GM19438 (cell line): ENCODE results near the gene LRP1.

ENCODE experiments used
- ATAC-seq: cut with Tn5 transposase; IDR thresholded peaks from one replicate; pipeline ENCODE4 v1.9.1; 2021; ENCODE audit warnings: low read depth; ENCODE audit not compliant: unreplicated experiment

LRP1 gene

DNA sequence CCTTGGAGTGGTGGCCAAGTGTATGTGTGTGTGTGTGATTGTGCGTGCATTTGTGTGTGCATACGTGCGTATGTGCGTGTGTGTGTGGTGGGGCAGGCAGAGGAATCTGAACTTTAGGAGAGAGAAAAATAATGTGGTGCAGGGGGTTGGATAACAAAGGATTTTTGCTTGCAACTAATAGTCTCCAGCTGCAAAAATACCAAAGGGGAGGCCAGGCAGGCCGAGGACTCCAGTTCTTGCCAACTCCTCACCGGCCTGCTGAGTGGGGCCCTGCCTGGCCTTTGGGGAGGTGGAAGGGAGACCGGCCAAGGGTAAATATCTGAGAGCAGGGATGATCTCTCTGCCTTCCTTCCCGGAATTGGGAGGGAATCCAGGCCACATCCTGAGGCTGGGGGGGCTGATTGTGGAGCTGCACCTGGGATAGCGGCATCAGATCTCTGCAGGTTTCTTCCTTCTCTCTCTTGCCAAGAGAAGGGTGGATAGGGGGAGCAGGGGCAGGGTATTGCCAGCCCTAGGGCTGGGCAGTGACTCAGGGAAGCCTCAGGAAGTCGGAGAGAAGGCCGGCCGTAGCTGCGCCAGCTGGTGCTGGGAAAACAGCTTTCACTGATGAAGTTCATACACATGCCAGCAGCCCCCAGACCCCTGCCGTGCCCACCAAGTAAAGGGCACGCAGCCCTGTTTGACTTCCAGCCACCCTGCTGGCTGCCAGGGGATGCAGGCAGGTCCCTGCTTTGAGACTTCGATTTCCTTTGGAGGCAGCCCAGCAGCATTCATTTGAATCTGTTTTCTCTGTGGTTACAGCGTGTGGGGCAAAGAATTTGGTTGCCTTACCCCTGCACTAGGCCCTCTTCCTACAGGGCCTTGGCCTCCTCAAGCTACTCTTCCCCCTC, 23.7 kb downstream of the LRP1 start:
- ATAC-seq = no peak

DNA sequence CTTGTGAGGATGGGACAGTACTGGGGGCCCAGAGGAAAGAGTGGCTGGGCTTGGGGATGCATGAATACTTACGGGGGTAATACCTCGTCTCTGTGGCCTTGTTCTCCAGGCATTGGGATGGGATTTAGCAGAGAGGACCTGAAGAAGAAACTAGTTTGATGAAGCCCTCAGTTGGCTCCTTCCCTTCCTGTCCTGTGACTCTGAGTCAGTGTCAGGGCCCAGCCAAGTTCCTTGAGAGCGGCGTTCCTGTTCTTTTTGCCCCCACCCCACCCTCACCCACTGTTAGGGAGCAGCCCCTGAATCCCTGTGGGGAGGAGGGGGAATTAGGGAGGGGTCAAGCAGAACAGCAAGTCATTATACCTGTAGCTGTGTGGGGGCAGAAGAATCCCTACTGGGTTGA, 24.4 kb downstream of the LRP1 start:
- ATAC-seq = no peak

DNA sequence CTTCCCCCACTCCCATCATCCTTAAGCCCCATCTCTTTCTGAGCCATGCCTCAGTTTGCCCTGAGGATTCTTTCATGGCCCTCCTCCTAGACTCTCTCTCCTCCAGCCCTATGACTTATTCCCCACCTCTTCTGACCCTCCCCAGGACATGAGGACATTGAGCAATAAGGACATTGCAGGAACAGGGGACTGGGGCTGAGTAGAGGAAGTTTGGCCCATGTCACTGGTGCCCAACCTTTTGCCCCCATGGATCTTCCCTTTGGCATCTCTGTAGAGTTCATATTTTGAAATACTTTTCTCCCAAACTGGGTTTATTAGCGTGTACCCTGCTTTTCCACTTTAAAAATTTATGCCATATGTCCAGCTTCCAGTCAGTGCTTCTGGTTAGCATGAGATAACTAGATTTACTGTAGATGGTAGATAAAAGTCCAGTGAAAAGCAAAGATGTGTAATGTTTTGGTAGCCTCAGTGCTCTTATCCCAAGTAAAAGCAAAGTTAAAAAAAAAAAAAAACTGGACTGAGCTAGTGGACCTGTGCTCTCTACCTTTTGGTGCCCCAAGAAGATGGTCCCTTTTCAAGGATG, 25.2 kb downstream of the LRP1 start:
- no peak for ATAC-seq

DNA sequence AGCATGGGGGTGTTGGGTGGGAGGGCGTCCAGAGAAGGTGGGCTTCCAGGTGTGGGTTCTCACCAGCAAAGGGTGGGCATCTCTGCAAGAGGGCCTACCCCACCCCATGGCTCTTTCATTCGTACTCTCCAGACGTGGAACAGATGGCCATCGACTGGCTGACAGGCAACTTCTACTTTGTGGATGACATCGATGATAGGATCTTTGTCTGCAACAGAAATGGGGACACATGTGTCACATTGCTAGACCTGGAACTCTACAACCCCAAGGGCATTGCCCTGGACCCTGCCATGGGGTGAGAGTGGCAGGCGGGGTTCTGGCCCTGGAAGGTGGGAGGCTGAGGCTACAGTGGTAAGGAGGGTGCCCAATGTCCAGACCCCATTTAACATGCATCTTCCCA, 25.8 kb downstream of the LRP1 start:
- ATAC-seq = no peak

DNA sequence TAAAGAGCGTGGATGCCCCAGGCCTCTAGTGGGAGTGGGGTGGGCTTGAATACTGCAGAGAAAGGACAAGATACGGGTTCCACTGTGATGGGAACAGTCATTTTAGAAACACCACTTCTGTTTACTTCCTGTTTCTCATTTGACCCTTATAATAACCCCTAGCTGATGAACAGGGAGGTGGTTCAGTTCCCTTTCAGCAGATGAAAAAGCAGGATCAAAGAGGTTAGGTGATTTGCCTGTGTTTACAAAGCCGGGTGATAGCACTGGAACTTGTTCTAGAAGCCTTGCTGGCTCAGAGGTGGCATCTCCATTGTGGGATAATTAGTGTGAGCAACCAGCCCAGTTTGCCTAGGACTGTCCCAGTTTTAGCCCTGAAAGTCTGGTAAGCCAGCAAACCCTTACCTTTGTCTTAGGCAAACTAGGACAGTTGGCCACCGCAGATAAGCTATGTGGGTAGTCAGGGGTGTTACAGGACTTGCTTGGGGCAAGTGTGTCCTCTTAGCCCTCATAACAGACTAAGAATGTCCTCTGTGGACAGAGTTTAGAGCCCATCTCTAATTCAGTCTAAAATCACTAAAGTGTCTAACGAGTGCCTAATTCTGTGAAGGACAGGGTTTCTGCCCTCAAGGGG, 26.6 kb downstream of the LRP1 start:
- ATAC-seq = no peak

DNA sequence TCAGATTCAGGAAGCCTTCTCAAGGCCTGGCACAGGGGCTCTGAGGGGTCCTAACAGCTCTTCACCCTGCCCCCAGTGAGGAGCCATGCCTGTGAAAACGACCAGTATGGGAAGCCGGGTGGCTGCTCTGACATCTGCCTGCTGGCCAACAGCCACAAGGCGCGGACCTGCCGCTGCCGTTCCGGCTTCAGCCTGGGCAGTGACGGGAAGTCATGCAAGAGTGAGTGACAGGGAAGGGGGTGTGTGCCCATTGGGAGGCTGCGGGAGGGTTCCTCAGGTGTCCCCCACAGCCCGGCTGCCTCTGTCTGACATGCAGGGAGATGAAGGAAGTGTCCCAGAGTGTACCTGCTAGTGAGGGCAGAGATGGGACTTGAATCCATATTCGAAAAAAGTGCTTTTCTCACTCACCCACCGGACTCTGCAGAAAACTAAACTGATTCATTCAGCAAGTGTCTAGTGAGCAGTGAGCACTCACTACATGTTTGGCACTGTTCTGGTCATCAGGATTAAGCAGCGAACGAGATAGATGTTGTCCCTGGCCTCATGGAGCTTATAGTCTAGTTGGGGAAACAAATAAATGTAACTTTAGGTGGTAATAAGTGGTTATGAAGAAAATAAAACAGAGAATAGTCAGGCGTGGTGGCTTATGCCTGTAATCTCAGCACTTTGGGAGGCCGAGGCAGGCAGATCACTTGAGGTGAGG, 28.6 kb downstream of the LRP1 start:
- ATAC-seq = no peak

DNA sequence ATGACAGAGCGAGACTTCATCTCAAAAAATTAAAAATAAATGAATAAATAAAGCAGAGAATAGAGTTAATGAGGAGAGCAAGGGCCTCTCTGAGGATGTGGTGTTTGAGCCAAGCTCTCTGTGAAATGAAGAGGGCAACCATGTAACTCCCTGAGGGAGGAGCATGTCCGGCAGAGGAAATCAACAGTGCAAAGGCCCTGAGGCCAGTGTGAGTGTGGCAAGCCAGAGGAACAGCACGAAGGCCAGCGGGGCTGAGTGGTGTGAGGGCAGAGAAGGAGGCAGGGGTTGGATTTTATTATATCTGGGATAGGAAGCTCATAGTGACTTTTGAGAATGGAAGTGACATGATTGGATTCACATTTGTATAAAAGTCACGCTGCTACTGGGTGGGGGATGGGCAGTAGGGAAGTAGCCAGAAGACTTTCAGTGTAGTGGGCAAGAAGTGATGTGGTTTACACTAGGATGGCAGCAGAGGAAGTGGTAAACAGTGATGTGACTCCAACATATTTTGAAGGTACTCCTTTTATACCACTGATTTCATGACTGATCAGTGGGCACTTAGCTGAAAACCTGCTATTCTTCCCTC, 29.4 kb downstream of the LRP1 start:
- ATAC-seq = no peak

DNA sequence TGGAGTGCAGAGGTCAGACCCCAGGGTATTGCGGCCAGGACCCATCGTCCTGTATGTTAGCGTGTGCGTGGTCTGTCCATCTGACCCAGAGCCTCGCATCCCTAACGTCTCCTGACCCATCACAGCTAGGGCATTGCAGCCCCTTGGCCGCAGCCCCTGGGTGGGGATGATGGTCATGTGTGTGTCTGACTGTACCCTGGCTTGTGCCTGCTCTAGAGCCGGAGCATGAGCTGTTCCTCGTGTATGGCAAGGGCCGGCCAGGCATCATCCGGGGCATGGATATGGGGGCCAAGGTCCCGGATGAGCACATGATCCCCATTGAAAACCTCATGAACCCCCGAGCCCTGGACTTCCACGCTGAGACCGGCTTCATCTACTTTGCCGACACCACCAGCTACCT, 29.9 kb downstream of the LRP1 start:
- no peak for ATAC-seq

DNA sequence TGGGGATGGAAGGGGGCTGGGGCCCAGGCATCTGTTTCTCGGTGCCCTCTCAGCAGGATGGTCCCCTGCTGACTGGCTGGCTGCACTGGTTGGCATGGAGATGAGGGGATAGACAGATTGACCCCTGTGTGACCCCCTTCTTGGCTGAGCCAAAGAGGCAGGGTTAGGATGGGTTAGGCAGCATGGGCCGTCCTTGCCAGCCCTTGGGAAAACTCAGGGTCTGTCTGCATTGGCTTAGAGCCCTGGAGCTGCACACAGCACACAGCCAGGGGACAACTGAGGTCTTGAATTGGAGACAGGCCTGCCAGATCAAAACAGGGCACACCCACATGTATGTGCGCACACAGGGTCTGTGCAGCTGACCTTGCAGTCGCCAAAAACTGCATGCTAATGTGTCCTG, 30.4 kb downstream of the LRP1 start:
- no peak for ATAC-seq

DNA sequence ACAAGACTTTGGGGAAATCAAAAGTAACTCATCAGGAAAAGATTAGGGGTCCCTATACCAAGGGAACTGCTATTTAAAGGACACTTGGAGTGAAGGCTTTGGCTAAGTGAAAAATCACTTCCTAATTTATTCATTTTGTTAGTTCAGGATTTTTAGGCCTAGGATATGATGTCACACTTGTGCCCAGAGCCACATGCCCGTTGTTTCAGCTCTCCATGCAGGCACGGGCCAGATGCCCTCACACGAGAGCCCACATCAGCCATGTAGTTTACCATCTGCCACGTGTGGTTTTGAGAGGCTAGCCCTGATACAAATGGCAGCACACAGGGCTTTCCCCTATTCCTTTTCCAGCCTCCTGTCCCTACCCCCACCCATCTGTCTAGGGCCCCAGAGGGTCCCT, 31.0 kb downstream of the LRP1 start:
- no peak for ATAC-seq

DNA sequence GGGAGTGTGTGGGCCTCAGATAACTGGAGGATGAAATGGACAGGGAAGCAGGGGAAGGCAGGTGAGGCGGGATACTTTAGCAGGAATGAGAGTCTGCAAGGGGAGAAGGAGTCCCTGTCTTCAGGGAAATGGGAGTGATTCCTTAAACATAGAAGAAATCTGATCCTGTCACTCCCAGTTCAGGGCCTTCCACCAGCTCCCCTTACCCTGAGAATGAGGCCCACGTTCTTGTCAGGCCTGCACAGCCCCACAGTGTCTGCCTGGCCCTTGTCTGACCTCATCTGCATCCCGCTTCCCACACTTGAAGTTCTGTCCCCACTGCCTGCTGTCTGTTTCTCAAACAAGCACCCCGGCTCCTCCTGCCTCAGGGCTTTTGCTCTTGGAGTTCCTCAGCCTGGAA, 31.8 kb downstream of the LRP1 start:
- ATAC-seq = no peak

DNA sequence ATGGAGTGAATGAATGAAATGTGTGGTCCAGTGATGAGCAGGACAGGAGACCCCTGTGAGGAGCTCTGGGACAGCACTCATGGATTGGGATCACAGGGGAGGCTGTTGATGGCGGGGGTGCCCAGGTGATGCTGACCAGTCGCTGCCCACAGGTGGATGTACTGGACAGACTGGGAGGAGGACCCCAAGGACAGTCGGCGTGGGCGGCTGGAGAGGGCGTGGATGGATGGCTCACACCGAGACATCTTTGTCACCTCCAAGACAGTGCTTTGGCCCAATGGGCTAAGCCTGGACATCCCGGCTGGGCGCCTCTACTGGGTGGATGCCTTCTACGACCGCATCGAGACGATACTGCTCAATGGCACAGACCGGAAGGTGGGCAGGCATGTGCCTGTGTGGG, 32.5 kb downstream of the LRP1 start:
- ATAC-seq = no peak

DNA sequence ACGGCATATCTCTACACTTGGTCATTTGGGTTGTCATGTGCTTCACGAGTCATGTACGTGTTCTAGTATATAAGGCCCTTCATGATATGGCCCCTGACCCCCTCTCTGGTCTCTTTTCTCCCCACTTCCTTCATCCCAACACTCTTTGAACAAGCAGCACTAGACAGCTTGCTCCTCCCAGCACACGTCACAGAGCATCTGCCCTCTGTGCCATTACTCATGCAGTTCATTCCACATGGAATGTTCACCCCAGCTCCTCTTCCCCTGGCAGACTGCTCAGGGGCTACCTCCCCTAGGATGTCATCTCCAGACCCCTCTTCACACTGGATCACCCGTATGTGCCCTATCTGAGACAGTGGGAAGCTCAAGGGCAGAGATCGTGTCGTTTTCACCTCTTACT, 33.2 kb downstream of the LRP1 start:
- no peak for ATAC-seq

DNA sequence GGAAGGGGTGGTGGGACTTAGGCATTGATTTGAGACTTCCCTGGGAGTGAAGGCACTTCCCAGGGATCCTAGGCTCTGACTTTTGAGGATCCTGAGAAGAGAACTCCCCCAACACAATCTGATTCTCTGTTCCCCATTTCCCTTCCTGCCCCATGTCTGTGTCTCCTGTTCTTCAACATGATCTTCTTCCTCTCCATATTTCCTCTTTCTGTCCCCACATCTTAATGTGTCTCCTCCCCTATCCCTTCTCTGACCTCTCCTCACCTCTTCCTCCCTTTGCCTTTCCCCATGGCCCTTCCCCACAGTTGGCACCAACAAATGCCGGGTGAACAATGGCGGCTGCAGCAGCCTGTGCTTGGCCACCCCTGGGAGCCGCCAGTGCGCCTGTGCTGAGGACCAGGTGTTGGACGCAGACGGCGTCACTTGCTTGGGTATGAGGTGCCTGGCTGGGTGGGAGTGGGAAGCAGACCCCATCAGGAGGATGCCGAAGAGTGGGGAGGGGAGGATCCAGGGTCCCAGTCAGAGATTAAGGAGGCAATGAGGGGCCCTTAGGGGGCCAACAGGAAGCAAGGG, 34.4 kb downstream of the LRP1 start:
- no peak for ATAC-seq

DNA sequence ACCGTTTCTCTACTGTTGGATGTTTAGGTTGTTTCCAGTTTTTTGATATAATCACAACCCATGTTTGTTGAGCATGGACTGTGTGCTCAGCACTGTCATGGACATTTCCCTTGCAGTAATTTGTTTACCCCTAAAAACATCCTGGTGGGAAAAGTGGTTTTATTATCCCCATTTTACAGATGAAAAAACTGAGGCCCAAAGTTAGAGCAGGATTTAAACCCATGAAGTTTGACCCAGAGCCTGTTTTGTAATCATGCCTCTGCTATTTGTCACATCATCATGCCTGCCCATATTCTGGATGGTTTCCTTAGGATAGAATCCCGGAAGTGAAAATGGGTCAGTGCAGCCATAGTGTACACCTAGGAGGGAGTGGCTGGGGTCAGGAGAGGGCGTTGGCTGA, 36.2 kb downstream of the LRP1 start:
- ATAC-seq = no peak

DNA sequence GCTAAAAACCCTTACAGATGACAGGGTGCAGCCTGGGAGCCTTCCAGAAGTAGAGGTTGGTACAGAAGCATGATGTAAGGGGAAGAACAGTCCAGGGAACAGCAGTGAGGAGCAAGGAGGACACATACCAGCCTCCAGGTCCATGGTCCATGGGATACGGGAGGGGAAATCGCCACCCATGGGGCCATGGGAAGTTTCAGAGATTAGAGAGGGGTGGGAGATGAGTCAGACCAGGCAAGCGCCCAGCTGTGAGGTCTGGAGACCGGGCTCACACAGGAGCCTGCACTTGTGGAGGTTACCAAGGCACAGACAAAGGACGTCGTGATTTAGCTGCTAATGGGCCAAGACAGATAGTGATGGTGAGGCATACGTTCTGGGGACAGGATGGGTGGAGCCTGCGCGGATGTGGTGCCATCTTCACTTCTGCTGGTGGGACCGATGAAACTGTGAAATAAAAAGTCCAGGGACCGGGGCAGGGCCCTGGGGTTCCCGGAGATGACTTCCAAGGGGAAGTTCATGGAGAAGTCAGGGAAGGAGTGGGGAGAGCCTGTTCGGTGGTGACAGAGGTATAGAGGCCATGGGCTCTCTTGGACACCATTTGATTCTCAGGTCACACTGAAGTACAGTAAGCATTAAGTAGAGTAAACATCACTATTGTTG, 36.8 kb downstream of the LRP1 start:
- ATAC-seq = no peak

DNA sequence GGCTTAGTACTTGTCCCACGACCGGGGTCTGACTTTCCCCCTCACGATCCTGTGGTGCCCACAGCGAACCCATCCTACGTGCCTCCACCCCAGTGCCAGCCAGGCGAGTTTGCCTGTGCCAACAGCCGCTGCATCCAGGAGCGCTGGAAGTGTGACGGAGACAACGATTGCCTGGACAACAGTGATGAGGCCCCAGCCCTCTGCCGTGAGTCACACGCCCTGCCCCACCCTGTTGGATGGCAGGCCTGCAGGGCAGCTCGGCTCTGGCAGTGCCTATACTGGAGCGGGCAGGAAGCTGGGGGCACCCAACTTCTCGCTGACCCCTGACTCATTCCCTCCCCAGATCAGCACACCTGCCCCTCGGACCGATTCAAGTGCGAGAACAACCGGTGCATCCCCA, 37.5 kb downstream of the LRP1 start:
- no peak for ATAC-seq

DNA sequence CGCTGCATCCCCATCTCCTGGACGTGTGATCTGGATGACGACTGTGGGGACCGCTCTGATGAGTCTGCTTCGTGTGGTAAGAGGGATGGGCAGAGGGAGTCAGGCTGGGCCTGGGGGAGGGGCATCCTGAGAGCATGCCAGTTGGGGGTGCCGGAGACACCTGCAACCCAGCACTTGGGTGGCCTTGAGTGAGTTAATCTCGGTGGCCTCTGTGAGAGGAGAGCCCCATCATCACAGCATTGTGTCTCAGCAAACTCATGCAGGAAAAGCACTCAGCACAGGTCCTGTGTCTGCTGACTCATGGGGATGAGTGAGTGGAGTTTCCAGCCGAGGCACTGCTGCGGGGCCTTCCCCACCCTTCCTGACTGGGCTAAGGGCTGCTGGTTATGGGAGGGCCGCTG, 38.7 kb downstream of the LRP1 start:
- ATAC-seq = no peak

DNA sequence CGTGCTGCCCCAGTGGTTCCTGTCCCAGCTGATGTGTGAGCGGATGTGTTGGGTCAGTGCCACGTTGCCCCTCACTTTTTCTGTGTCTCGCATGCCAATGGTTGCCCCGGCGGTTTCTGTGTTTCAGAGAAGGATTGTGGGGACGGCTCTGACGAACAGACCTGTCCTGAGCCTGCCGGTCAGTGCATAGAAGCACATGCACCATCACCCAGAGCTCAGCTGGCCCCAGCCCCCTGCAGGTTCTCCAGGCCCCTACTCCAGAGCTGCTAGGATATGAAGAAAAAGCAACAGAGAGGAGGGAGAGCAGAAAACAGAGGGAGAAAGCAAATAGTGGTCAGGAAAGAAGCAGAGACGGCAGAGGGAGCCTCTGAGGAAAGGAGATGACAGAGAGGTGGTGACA, 39.8 kb downstream of the LRP1 start:
- ATAC-seq = no peak
